Effector memory CD4-positive, alpha-beta T cell (primary cell): ENCODE data around the gene ZNF844.

Experiments used
- DNase-seq, 3 donors: peaks; one replicate each; pipeline ENCODE4 v3.0.0-alpha.2; 2020
- H3K27ac ChIP-seq: 2 replicates; pipeline ENCODE4 v1.7.0; 2013; ENCODE audit warnings: mild to moderate bottlenecking, low read length, moderate library complexity; ENCODE audit not compliant: insufficient read depth, poor library complexity, severe bottlenecking
- H3K27me3 ChIP-seq: replicated peaks from 2 replicates; pipeline ENCODE4 v1.7.0; 2013; ENCODE audit warnings: mild to moderate bottlenecking, low read length; ENCODE audit not compliant: insufficient read depth, control insufficient read depth, poor library complexity, severe bottlenecking
- H3K36me3 ChIP-seq: 2 replicates; pipeline ENCODE4 v1.7.0; 2013; ENCODE audit warnings: mild to moderate bottlenecking, low read length, moderate library complexity; ENCODE audit not compliant: control insufficient read depth, insufficient read depth
- H3K4me1 ChIP-seq: 2 replicates; pipeline ENCODE4 v1.7.0; 2013; ENCODE audit warnings: low read length, mild to moderate bottlenecking; ENCODE audit not compliant: control insufficient read depth, insufficient read depth, poor library complexity, severe bottlenecking
- H3K4me3 ChIP-seq: 2 replicates; pipeline ENCODE4 v1.7.0; 2013; ENCODE audit warnings: low read length, low read depth, mild to moderate bottlenecking; ENCODE audit not compliant: insufficient read depth, poor library complexity, severe bottlenecking
- H3K9me3 ChIP-seq: 2 replicates; pipeline ENCODE4 v1.7.0; 2013; ENCODE audit warnings: mild to moderate bottlenecking, low read length, moderate library complexity; ENCODE audit not compliant: control insufficient read depth

ZNF844 gene

DNA sequence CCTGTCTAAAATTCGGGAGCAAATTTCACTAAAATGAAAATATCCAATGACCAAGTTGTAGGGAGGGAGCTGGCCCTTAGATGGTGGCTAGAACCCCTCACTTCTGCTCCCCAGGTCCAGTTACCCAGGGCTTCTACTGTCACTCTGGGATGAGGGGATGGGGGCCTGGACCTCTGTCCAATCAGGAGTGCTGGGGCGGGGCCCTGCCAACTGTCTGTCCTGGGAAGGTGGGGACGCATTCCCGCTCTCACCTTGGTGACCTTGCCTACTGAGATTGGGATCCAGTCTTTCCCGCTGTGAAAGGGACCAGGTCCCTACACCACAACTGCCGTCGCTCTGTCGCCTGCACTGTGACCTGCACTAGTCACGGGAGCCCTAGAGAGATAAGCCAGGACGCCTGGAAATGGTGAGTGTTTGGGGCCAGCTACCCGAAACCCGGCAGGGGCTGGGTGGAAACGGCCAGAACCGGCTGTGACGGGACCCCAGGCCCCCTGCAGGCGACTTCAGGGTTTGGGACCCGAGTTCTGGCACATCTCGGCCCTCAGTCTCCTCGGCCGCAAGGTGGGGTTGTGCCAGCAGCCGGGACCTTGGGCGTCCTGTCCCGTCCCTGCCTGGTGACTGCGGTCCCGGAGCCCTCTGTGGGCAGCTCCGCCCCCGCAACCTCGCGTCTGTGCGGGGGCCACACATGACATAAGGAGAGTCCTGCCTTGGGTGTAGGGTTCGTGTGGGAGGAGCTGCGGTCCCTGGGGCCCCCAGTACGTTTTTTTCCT is 52.9 kb downstream of the ZNF844 start:
- no peaks in the 10 kb centered on the region for H3K27me3 ChIP-seq
- DNase-seq = no peak
- H3K9me3 ChIP-seq = no peaks in the 10 kb centered on the region
- no peak overlapping the region for H3K4me3 ChIP-seq
- H3K36me3 ChIP-seq = no peaks in the 10 kb centered on the region
- no peaks in the 10 kb centered on the region for H3K4me1 ChIP-seq
- no peak overlapping the region for H3K27ac ChIP-seq

DNA sequence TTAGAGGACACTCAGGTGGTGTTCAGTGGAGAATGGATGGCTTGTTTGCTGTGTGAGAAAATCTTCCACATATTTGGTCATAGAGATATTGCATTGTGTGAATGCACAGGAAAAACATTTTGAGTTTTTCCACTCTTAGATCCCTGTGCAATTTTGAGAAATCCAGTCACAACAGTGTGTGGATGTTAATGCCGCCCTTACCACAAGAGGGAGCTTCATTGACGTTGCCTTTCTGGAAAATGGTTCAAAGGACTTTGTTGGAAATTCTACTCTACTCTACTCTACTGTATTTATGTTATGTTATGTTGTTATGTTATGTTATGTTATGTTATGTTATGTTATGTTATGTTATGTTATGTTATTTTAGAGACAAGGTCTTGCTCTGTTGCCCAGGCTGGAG is 62.2 kb downstream of the ZNF844 start:
- H3K9me3 ChIP-seq = peaks cover 5% of the 10 kb centered on the region
- DNase-seq = no peak
- H3K36me3 ChIP-seq = no peaks in the 10 kb centered on the region
- no peaks in the 10 kb centered on the region for H3K27me3 ChIP-seq
- no peak overlapping the region for H3K27ac ChIP-seq
- H3K4me1 ChIP-seq = no peaks in the 10 kb centered on the region
- no peak overlapping the region for H3K4me3 ChIP-seq
